ENCODE measurements around the gene OIT3.
"Not testable (repeated sequence)": the region's sequence is repeated elsewhere in the genome, so short reads cannot be mapped to it uniquely, and the experiment has no call there.

The OIT3 gene

GRCh38 chr10:72910705-72911104 is 17.2 kb downstream of the OIT3 start:
- H3K4me3 ChIP-seq (ENCODE audit: low read depth, low read length), result no peak overlapping the region
- in situ Hi-C loops (cut with HindIII; ENCODE audit: low sequenced_read_pairs), result no loop called here
- no peak for DNase-seq (ENCODE audit: low read depth)
- no peak for TF ChIP-seq CTCF (IDR thresholded peaks at IDR 0.05; ENCODE audit: low read depth, low read length, missing control alignments)

DNA sequence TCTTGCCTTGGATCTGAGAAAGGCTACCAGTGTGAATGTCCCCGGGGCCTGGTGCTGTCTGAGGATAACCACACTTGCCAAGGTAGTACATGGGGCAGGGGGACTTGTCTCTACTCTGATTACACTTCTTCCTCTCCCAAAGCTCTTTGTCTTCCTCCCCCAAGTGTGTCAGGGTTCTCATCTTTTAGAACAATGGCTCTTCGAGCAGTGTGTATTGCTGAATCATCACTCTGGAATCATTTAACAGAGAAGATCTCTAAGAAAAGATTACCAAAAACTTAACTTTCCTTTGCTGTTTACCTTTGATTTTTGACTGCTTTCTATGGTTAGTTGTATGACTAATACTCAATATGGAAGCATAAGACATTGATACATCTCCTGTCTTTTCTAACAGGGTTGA is 18.2 kb downstream of the OIT3 start:
- H3K4me3 ChIP-seq (ENCODE audit: low read depth, low read length), result no peak overlapping the region
- no peak for DNase-seq (ENCODE audit: low read depth)
- in situ Hi-C loops (cut with HindIII; ENCODE audit: low sequenced_read_pairs), result no loop called here
- no peak for TF ChIP-seq CTCF (IDR thresholded peaks at IDR 0.05; ENCODE audit: low read depth, low read length, missing control alignments)

GRCh38 chr10:72912736-72913135 is 19.2 kb downstream of the OIT3 start:
- in situ Hi-C loops (cut with HindIII; ENCODE audit: low sequenced_read_pairs), result no loop called here
- H3K4me3 ChIP-seq (ENCODE audit: low read depth, low read length), result no peak overlapping the region
- no peak for DNase-seq (ENCODE audit: low read depth)
- TF ChIP-seq CTCF (IDR thresholded peaks at IDR 0.05; ENCODE audit: low read depth, low read length, missing control alignments), result no peak

DNA sequence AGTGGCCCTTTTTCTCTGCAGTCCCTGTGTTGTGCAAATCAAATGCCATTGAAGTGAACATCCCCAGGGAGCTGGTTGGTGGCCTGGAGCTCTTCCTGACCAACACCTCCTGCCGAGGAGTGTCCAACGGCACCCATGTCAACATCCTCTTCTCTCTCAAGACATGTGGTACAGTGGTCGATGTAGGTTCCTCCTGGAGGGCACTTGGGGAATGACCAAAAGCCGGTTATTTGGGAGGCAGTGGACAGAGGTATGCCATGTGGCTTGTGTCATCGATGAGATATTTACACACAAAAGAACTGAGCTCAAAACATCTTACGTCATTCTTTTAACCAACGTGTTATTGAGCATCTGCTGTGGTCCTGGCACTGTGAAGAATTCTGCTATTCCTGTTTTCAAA is 19.7 kb downstream of the OIT3 start:
- in situ Hi-C loops (cut with HindIII; ENCODE audit: low sequenced_read_pairs), result no loop called here
- no peak overlapping the region for H3K4me3 ChIP-seq (ENCODE audit: low read depth, low read length)
- TF ChIP-seq CTCF (IDR thresholded peaks at IDR 0.05; ENCODE audit: low read depth, low read length, missing control alignments), result no peak
- no peak for DNase-seq (ENCODE audit: low read depth)

- H3K4me3 ChIP-seq (ENCODE audit: low read depth, low read length); DNase-seq (ENCODE audit: low read depth); in situ Hi-C loops (cut with HindIII; ENCODE audit: low sequenced_read_pairs): not testable (repeated sequence)
Observed at GRCh38 chr10:72917201-72917600, 23.7 kb downstream of the OIT3 start.

- H3K4me3 ChIP-seq (ENCODE audit: low read depth, low read length); in situ Hi-C loops (cut with HindIII; ENCODE audit: low sequenced_read_pairs); DNase-seq (ENCODE audit: low read depth): not testable (repeated sequence)
Observed at GRCh38 chr10:72917803-72918332, 24.3 kb downstream of the OIT3 start.

GRCh38 chr10:72918352-72918751 is 24.8 kb downstream of the OIT3 start:
- H3K4me3 ChIP-seq (ENCODE audit: low read depth, low read length), result no peak overlapping the region
- no peak for DNase-seq (ENCODE audit: low read depth)
- no peak for TF ChIP-seq CTCF (IDR thresholded peaks at IDR 0.05; ENCODE audit: low read depth, low read length, missing control alignments)
- in situ Hi-C loops (cut with HindIII; ENCODE audit: low sequenced_read_pairs), result no loop called here

GRCh38 chr10:72921147-72921683 is 27.7 kb downstream of the OIT3 start:
- H3K4me3 ChIP-seq (ENCODE audit: low read depth, low read length); in situ Hi-C loops (cut with HindIII; ENCODE audit: low sequenced_read_pairs); DNase-seq (ENCODE audit: low read depth): not testable (repeated sequence)

Measured in astrocyte of the cerebellum (primary cell).